Prostate gland (tissue), 2 donors: ENCODE measurements around the gene GRAMD2A. TPM values are rescaled to one million over a fixed set of nuclear protein-coding genes. Genes with fewer than 3 reads are reported as not detected.

Experiments
- DNase-seq: peaks from one replicate; pipeline ENCODE4 v3.0.0-alpha.2; 2019; ENCODE audit warnings: low spot score
- H3K27ac ChIP-seq, 2 donors: fragments of 200-600 bp; sonication (generic); 2 replicates each; pipeline ENCODE4 v1.5.1; 2017 to 2019
- H3K27me3 ChIP-seq: fragments of 200-600 bp; sonication (generic); replicated peaks from 2 replicates; pipeline ENCODE4 v1.5.1; 2019; ENCODE audit not compliant: insufficient read depth
- H3K36me3 ChIP-seq, 2 donors: fragments of 200-600 bp; sonication (generic); 1 replicate in 1 of 2; 2 replicates in 1 of 2; pipeline versions ENCODE4 v1.5.1 to v1.8.1; 2017 to 2019
- H3K4me1 ChIP-seq: fragments of 200-600 bp; sonication (generic); replicated peaks from 2 replicates; pipeline ENCODE4 v1.5.1; 2019
- H3K4me3 ChIP-seq, 2 donors: fragments of 200-600 bp; sonication (generic); 2 replicates each; pipeline ENCODE4 v1.5.1; 2017 to 2019
- H3K9me3 ChIP-seq: fragments of 200-600 bp; sonication (generic); 2 replicates; pipeline ENCODE4 v1.5.1; 2017
- POLR2A ChIP-seq: fragments of 450-650 bp; IDR thresholded peaks from one replicate; pipeline ENCODE4 v1.6.1; 2016; ENCODE audit warnings: antibody characterized with exemption, mild to moderate bottlenecking
- POLR2AphosphoS5 ChIP-seq: sonication (generic); formaldehyde crosslinking; IDR thresholded peaks from one replicate; pipeline ENCODE4 v1.6.1; 2017; ENCODE audit warnings: antibody characterized with exemption
- WGBS: methylation state at CpG from one replicate; pipeline ENCODE4 v1.1.5; 2018; 5-methylcytosine and 5-hydroxymethylcytosine counted together
- intact Hi-C: fragments of 100-400 bp; cut with DNase I; formaldehyde crosslinking; loops from one replicate; pipeline ENCODE4 v1.14.2; 2022
- total RNA-seq, 2 donors: library from RNA; depleted of rRNA; stranded (reverse); fragments of >200 nt; gene quantifications; one replicate each; pipeline ENCODE4 v1.1.0, GENCODE V29; 2016
- TF ChIP-seq, protein P1 (sequence below), 4 experiments: fragments of 200-600 bp in 2 of 4; fragments of 450-650 bp in 2 of 4; sonication (generic) in 2 of 4; IDR thresholded peaks; 1 replicate in 3 of 4; 2 replicates in 1 of 4; pipeline ENCODE4 v1.5.1; 2016 to 2019; ENCODE audit warnings: antibody characterized with exemption in 4 of 4, mild to moderate bottlenecking in 2 of 4, moderate library complexity in 2 of 4

The GRAMD2A gene
- total RNA-seq, 2 donors from 2014 or later = 4.3 to 6.4 TPM

DNA sequence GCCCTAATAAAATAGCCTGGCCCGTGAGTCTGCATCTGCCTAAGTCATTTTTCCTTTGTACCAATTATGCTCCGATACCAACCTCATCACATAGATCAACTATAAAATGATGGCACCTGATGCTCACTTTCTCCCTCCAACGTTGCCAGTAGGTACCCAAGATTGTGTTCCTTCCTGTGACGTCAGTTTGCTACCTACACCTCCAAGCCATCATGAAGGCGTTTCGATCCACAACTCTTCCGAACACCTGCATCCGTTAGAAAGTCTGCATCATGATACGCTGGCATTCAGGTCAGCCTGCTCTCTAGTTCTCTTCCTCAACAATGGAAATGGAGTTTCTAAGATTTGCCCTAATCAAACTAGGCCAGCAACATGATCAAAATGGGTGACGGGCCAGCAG is 25.7 kb upstream of the GRAMD2A start:
- no peak for DNase-seq
- no peak overlapping the region for H3K27ac ChIP-seq
- no peaks in the 10 kb centered on the region for H3K9me3 ChIP-seq
- intact Hi-C loops = loop anchor here (10.0 kb wide), 1 partner anchor 108 kb away; the partner anchor contains the start of genes MYO9A and SENP8
- H3K4me3 ChIP-seq = no peak overlapping the region
- 82% methylated on average over 10 of the region's 10 CpGs for WGBS
- no peaks in the 10 kb centered on the region for H3K27me3 ChIP-seq
- peaks cover 11% of the 10 kb centered on the region for H3K4me1 ChIP-seq
- TF ChIP-seq POLR2A (no peak), POLR2AphosphoS5 (no peak)
- TF ChIP-seq, protein P1, sequence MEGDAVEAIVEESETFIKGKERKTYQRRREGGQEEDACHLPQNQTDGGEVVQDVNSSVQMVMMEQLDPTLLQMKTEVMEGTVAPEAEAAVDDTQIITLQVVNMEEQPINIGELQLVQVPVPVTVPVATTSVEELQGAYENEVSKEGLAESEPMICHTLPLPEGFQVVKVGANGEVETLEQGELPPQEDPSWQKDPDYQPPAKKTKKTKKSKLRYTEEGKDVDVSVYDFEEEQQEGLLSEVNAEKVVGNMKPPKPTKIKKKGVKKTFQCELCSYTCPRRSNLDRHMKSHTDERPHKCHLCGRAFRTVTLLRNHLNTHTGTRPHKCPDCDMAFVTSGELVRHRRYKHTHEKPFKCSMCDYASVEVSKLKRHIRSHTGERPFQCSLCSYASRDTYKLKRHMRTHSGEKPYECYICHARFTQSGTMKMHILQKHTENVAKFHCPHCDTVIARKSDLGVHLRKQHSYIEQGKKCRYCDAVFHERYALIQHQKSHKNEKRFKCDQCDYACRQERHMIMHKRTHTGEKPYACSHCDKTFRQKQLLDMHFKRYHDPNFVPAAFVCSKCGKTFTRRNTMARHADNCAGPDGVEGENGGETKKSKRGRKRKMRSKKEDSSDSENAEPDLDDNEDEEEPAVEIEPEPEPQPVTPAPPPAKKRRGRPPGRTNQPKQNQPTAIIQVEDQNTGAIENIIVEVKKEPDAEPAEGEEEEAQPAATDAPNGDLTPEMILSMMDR (IDR thresholded peaks at IDR 0.05) = no peak
- H3K36me3 ChIP-seq = no peaks in the 10 kb centered on the region

DNA sequence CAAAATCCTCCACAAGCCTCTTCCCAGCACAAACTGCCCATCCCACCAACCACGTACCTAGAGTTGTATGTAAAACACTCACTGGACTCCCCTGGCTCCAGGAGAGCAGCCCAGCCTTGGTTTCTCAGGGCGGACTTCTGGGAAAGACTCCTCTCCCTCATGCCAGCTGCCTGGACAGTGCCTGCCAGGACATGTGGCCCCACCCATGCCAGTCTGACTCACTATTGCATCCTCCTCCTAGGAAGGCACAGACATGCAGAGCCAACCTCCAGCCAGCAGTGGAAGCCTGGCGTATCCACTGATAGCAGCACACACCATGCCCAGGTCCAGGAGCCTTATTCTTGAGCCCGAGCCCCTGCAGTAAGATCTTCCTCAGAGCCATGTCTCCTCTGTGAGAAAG is 24.8 kb upstream of the GRAMD2A start:
- Histone ChIP-seq H3K27ac (peak overlapping the region; percentile 11 to 55), H3K27me3 (no peaks in the 10 kb centered on the region), H3K9me3 (no peaks in the 10 kb centered on the region), H3K4me1 (peaks cover 7% of the 10 kb centered on the region), H3K4me3 (no peak overlapping the region), H3K36me3 (peaks cover 0 to 4% of the 10 kb centered on the region in 2 donors)
- peak; percentile 81 for TF ChIP-seq POLR2AphosphoS5
- peak; percentile 44 for TF ChIP-seq POLR2A
- TF ChIP-seq, protein P1 (IDR thresholded peaks at IDR 0.05) = peak in 1 of 4 experiments; percentile 7
- DNase-seq = peak; percentile 84
- intact Hi-C loops = loop anchor here (10.0 kb wide), 1 partner anchor 108 kb away; the partner anchor contains the start of genes MYO9A and SENP8
- 40% methylated on average over 4 of the region's 4 CpGs for WGBS

DNA sequence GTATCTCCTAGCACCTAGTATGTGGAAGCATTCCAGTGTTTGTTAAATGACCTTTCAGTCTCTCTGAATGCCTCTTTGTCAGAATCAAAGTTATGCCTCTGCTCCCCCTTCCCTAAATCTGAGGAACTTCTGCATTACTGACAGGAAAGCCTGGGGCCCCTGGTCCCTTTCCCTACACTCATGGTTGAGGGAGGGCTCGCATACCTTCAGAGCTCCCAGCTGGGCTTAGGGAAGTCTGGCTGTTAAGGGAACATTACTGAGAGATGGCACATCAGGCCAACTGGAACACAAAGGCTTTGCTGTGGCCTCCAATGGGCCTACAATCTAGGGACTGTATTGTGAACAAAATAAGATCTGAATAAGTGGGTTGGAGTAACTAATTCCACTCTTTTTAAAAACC is 23.1 kb upstream of the GRAMD2A start:
- Histone ChIP-seq H3K36me3 (peaks cover 2 to 9% of the 10 kb centered on the region in 2 donors), H3K27me3 (no peaks in the 10 kb centered on the region), H3K27ac (no peak overlapping the region), H3K4me1 (peaks cover 3% of the 10 kb centered on the region), H3K4me3 (no peak overlapping the region), H3K9me3 (no peaks in the 10 kb centered on the region)
- no peak for DNase-seq
- 71% methylated on average over 1 of the region's 1 CpG for WGBS
- TF ChIP-seq POLR2AphosphoS5 (no peak), POLR2A (no peak)
- TF ChIP-seq, protein P1 (IDR thresholded peaks at IDR 0.05) = no peak
- intact Hi-C loops = loop anchor here (10.0 kb wide), 1 partner anchor 106 kb away; the partner anchor contains the start of genes MYO9A and SENP8

DNA sequence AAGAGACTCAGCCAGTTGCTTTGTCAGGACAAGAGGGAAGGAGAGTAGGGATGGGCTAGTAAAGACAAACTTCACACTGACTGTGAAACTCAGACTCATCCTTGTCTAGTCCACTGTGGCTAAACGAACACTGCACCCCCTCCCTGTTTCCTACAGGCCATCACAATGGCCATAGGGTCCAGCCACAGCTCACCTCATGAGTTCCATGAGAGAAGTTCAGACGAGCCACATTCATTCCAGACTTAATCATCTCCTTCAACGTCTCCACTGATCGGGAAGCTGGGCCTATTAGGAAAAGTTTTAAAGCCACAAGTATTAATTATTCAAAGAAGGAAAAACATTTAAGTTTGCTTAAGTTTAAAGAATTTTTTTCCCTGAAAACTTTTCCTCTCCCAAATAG is 19.6 kb upstream of the GRAMD2A start:
- H3K4me1 ChIP-seq = no peaks in the 10 kb centered on the region
- H3K4me3 ChIP-seq = no peak overlapping the region
- H3K9me3 ChIP-seq = no peaks in the 10 kb centered on the region
- intact Hi-C loops = no loop called here
- TF ChIP-seq POLR2AphosphoS5 = no peak
- TF ChIP-seq, protein P1 (IDR thresholded peaks at IDR 0.05) = no peak
- no peaks in the 10 kb centered on the region for H3K27me3 ChIP-seq
- H3K27ac ChIP-seq = no peak overlapping the region
- peaks cover 2 to 9% of the 10 kb centered on the region in 2 donors for H3K36me3 ChIP-seq
- 79% methylated on average over 4 of the region's 4 CpGs for WGBS
- DNase-seq = no peak

DNA sequence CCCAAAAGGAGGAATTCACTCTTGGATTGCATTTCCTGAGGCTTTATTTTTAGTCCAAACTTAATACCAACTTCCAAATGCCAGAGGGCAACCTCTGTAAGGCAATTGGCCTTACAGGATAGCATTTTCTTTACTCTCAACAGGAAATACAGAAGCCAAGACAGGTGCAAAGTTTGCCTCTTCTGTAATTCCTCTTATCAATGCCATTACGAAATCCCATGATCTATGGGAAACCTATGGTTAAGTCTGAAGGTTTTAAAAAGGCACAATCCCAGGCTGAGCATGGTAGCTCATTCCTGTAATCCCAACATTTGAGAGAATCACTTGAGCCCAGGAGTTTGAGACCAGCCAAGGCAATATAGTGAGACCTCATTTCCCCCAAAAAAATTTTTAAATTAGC is 18.5 kb upstream of the GRAMD2A start:
- TF ChIP-seq, protein P1 (IDR thresholded peaks at IDR 0.05) = no peak
- no peak for TF ChIP-seq POLR2AphosphoS5
- no peak for TF ChIP-seq POLR2A
- Histone ChIP-seq H3K4me1 (no peaks in the 10 kb centered on the region), H3K27ac (no peak overlapping the region), H3K36me3 (peaks cover 2 to 9% of the 10 kb centered on the region in 2 donors), H3K4me3 (no peak overlapping the region), H3K27me3 (no peaks in the 10 kb centered on the region), H3K9me3 (no peaks in the 10 kb centered on the region)
- no peak for DNase-seq
- intact Hi-C loops = no loop called here
- 88% methylated on average over 1 of the region's 1 CpG for whole genome bisulfite sequencing
